Right atrium auricular region (tissue), 2 donors: ENCODE measurements around the gene AGPS. TPM values are rescaled to one million over a fixed set of nuclear protein-coding genes. Genes with fewer than 3 reads are reported as not detected.

Experiments used
- DNase-seq: peaks from one replicate; pipeline ENCODE4 v3.0.0-alpha.2; 2019; ENCODE audit warnings: low spot score
- H3K27ac ChIP-seq, 2 donors: fragments of 200-600 bp; sonication (generic); 1 replicate in 1 of 2; 2 replicates in 1 of 2; pipeline ENCODE4 v1.5.1; 2016 to 2019
- H3K27me3 ChIP-seq, 2 donors: fragments of 200-600 bp; sonication (generic); one replicate each; pipeline versions ENCODE4 v1.5.1 to v1.6.0; 2017 to 2019
- H3K36me3 ChIP-seq: fragments of 200-600 bp; sonication (generic); one replicate; pipeline ENCODE4 v1.5.1; 2016
- H3K4me1 ChIP-seq, 2 donors: fragments of 200-600 bp; sonication (generic); one replicate each; pipeline versions ENCODE4 v1.5.1 to v1.6.0; 2017 to 2019
- H3K4me3 ChIP-seq, 2 donors: fragments of 200-600 bp; sonication (generic); 1 replicate in 1 of 2; 2 replicates in 1 of 2; pipeline ENCODE4 v1.5.1; 2017 to 2019; ENCODE audit warnings: mild to moderate bottlenecking in 1 of 2, moderate library complexity in 1 of 2
- H3K9me3 ChIP-seq, 2 donors: fragments of 200-600 bp; sonication (generic); one replicate each; pipeline ENCODE4 v1.5.1; 2019
- total RNA-seq, 2 donors: library from RNA; depleted of rRNA; stranded (reverse); fragments of >200 nt; gene quantifications; one replicate each; pipeline ENCODE4 v1.1.0, GENCODE V29; 2016
- TF ChIP-seq, protein P1 (sequence below), 2 donors: fragments of 200-600 bp; sonication (generic); IDR thresholded peaks; one replicate each; pipeline ENCODE4 v1.5.1; 2019; ENCODE audit warnings: antibody characterized with exemption in 2 of 2

The AGPS gene
- total RNA-seq, 2 donors from 2014 or later = 12.3 to 17.8 TPM

DNA sequence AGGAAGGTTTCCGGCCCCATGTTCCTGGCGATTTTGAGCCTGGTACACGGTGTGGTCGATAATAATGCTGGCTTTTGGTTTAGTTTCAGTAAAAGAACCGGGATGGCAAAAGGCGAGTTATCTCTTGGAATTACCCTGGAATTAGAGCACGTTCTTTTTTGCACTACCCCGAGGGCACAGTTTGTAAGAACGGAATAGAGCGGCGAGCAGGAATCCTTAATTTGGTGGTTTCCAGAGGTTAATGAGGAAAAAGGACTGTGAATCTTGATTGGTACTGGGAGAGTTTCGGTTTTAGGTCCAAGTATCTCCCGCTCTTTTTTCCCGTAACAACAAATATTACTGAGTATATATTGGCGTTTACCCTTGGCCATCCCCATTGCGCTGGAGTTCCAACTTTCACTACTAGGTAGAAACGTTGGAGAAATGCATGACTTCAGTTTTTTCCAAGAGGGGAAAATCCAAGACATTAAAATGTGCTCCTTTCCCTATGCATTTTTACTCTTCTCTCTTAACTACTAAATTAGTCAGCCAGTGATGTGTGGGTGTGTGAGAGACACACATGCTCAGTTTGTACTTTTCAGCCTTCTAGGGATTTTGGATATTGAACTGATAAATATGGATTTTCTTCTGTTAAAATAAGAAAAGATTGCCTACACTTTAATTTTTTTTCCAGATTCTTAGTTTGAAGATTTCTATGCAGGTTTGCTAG is 160.8 kb downstream of the AGPS start:
- TF ChIP-seq, protein P1, sequence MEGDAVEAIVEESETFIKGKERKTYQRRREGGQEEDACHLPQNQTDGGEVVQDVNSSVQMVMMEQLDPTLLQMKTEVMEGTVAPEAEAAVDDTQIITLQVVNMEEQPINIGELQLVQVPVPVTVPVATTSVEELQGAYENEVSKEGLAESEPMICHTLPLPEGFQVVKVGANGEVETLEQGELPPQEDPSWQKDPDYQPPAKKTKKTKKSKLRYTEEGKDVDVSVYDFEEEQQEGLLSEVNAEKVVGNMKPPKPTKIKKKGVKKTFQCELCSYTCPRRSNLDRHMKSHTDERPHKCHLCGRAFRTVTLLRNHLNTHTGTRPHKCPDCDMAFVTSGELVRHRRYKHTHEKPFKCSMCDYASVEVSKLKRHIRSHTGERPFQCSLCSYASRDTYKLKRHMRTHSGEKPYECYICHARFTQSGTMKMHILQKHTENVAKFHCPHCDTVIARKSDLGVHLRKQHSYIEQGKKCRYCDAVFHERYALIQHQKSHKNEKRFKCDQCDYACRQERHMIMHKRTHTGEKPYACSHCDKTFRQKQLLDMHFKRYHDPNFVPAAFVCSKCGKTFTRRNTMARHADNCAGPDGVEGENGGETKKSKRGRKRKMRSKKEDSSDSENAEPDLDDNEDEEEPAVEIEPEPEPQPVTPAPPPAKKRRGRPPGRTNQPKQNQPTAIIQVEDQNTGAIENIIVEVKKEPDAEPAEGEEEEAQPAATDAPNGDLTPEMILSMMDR (IDR thresholded peaks at IDR 0.05) = peak in 1 of 2 donors; percentile 11
- no peaks in the 10 kb centered on the region for H3K36me3 ChIP-seq
- H3K4me3 ChIP-seq = peak overlapping the region; percentile 74 to 84
- peaks cover 0 to 11% of the 10 kb centered on the region in 2 donors for H3K4me1 ChIP-seq
- no peaks in the 10 kb centered on the region for H3K9me3 ChIP-seq
- H3K27ac ChIP-seq = peak overlapping the region; percentile 89 to 98
- H3K27me3 ChIP-seq = no peaks in the 10 kb centered on the region
- DNase-seq = no peak

DNA sequence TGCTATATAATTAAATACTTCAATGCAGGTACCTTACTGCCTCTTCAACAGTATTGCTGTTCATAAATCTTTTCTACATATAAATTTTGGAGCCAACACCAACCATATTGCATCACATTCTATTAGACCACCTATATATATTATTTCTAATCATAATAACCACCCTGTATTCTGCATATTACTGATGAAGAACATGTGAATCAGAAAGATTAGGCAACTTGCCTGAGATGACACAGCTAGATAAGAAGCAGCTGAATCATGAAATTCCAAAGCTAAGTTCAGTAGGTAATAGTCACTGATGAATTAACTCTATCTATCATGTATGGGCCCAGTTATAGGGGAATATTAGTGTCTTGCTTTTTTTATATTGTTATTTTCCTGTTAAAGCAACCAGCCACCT is 161.8 kb downstream of the AGPS start:
- Histone ChIP-seq H3K36me3 (no peaks in the 10 kb centered on the region), H3K27me3 (no peaks in the 10 kb centered on the region), H3K4me3 (no peak overlapping the region), H3K9me3 (no peaks in the 10 kb centered on the region), H3K4me1 (peaks cover 0 to 11% of the 10 kb centered on the region in 2 donors), H3K27ac (no peak overlapping the region)
- no peak for DNase-seq
- TF ChIP-seq, protein P1 (IDR thresholded peaks at IDR 0.05) = no peak

GRCh38 chr2:177556153-177556552 is 163.6 kb downstream of the AGPS start:
- no peaks in the 10 kb centered on the region for H3K36me3 ChIP-seq
- H3K4me3 ChIP-seq = no peak overlapping the region
- TF ChIP-seq, protein P1 (IDR thresholded peaks at IDR 0.05) = no peak

GRCh38 chr2:177557794-177558193 is 165.2 kb downstream of the AGPS start:
- no peak overlapping the region for H3K4me3 ChIP-seq
- TF ChIP-seq, protein P1 (IDR thresholded peaks at IDR 0.05) = no peak
- no peak for DNase-seq
- no peaks in the 10 kb centered on the region for H3K9me3 ChIP-seq
- H3K27ac ChIP-seq = no peak overlapping the region
- H3K36me3 ChIP-seq = no peaks in the 10 kb centered on the region
- no peaks in the 10 kb centered on the region for H3K27me3 ChIP-seq
- H3K4me1 ChIP-seq = peaks cover 0 to 5% of the 10 kb centered on the region in 2 donors

More at GRCh38 chr2:177556153-177556552, 163.6 kb downstream of the AGPS start:
- peaks cover 0 to 11% of the 10 kb centered on the region in 2 donors for H3K4me1 ChIP-seq
- no peak for DNase-seq
- H3K27me3 ChIP-seq = no peaks in the 10 kb centered on the region
- H3K9me3 ChIP-seq = no peaks in the 10 kb centered on the region
- H3K27ac ChIP-seq = no peak overlapping the region

DNA sequence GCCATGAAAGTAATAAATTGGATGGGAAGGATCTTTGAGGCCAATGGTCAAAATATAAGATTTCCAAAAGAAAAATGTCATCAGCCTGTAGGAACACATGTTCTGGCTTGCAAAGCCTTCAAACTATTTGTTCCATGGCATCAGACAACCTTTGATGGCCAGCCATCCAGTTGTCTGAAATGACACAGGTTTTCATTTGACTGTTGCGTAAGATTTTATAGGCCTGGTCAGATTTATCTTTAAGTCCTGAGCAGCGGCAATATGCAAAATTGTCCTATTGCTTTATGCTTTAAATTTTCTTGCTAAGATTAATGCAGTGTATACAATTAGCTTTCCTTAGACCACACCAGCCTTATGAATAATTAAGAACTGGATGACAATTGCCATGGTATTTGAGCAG is 167.1 kb downstream of the AGPS start:
- Histone ChIP-seq H3K27me3 (no peaks in the 10 kb centered on the region), H3K27ac (no peak overlapping the region), H3K36me3 (no peaks in the 10 kb centered on the region), H3K4me3 (no peak overlapping the region), H3K4me1 (no peaks in the 10 kb centered on the region), H3K9me3 (no peaks in the 10 kb centered on the region)
- TF ChIP-seq, protein P1 (IDR thresholded peaks at IDR 0.05) = no peak
- DNase-seq = no peak

- Histone ChIP-seq H3K36me3 (no peaks in the 10 kb centered on the region), H3K27ac (no peak overlapping the region), H3K9me3 (no peaks in the 10 kb centered on the region), H3K4me1 (no peaks in the 10 kb centered on the region), H3K4me3 (no peak overlapping the region), H3K27me3 (no peaks in the 10 kb centered on the region)
- TF ChIP-seq, protein P1 (IDR thresholded peaks at IDR 0.05) = no peak
- no peak for DNase-seq
Observed at GRCh38 chr2:177568390-177568789, 175.8 kb downstream of the AGPS start.
